H1 (cell line): ENCODE results near the gene RAB11FIP3. TPM values are rescaled to one million over a fixed set of nuclear protein-coding genes. Genes with fewer than 3 reads are reported as not detected.

Experiments used
- CTCF ChIA-PET: fragments of 300-600 bp; sonication (Branson Sonifier 250); formaldehyde crosslinking; loops from one replicate; lab custom pipeline; 2021; ENCODE audit not compliant: partially characterized antibody; lab: Charles Lee
- POLR2A ChIA-PET: fragments of 300-600 bp; sonication (Branson Sonifier 250); formaldehyde crosslinking; loops from one replicate; lab custom pipeline; 2021; ENCODE audit warnings: inconsistent platforms; ENCODE audit not compliant: partially characterized antibody; lab: Charles Lee
- DNase-seq, 2 experiments: peaks; one replicate each; pipeline versions ENCODE4 v3.0.0 to v3.0.0-alpha.2; 2010 to 2022; ENCODE audit warnings: low spot score in 2 of 2, low read depth in 1 of 2, mixed read lengths in 1 of 2
- FAIRE-seq: peaks from 2 replicates; lab custom pipeline; 2011; peaks lifted over from hg19 to GRCh38; lab: Jason Lieb, UNC
- H2AFZ ChIP-seq: 2 replicates; pipeline ENCODE4 v1.8.1; 2012; ENCODE audit warnings: low read length, inconsistent platforms
- H2AK5ac ChIP-seq: 2 replicates; pipeline ENCODE4 v1.6.1; 2013; ENCODE audit warnings: low read depth, low read length
- H2BK120ac ChIP-seq: replicated peaks from 2 replicates; pipeline ENCODE3; 2013; ENCODE audit warnings: low read depth, low read length, inconsistent platforms
- H2BK12ac ChIP-seq: 2 replicates; pipeline ENCODE4 v1.6.1; 2013; ENCODE audit warnings: low read depth, low read length
- H2BK15ac ChIP-seq: 2 replicates; pipeline ENCODE4 v1.6.1; 2013; ENCODE audit warnings: low read length
- H2BK20ac ChIP-seq: 2 replicates; pipeline ENCODE4 v1.6.1; 2013; ENCODE audit warnings: low read length
- H2BK5ac ChIP-seq: 2 replicates; pipeline ENCODE4 v1.6.1; 2013; ENCODE audit warnings: low read depth, low read length
- H3K14ac ChIP-seq: 2 replicates; pipeline ENCODE4 v1.6.1; 2013; ENCODE audit warnings: inconsistent platforms; ENCODE audit not compliant: insufficient read length
- H3K18ac ChIP-seq: 2 replicates; pipeline ENCODE4 v1.6.1; 2013; ENCODE audit warnings: low read length; ENCODE audit errors: extremely low read depth
- H3K23ac ChIP-seq: 2 replicates; pipeline ENCODE4 v1.6.1; 2013; ENCODE audit warnings: inconsistent platforms; ENCODE audit not compliant: insufficient read length
- H3K23me2 ChIP-seq: 2 replicates; pipeline ENCODE4 v1.6.1; 2013; ENCODE audit warnings: low read depth, low read length
- H3K27ac ChIP-seq: 2 replicates; pipeline ENCODE4 v1.6.1; 2011; ENCODE audit warnings: low read depth, low read length, inconsistent platforms
- H3K27me3 ChIP-seq, 4 experiments: replicated peaks in 1 of 4; 1 replicate in 1 of 4; 2 replicates in 3 of 4; pipeline versions ENCODE4 v1.6.1 to v1.8.1; 2011 to 2013; ENCODE audit warnings: low read length in 3 of 4, mild to moderate bottlenecking in 3 of 4, inconsistent platforms in 2 of 4, mixed read lengths in 2 of 4, moderate library complexity in 1 of 4; ENCODE audit not compliant: control insufficient read depth in 3 of 4, insufficient read depth in 3 of 4; ENCODE audit errors: extremely low read depth in 1 of 4
- H3K36me3 ChIP-seq, 4 experiments: 2 replicates each; pipeline versions ENCODE4 v1.6.1 to v1.8.1; 2011 to 2013; ENCODE audit warnings: mild to moderate bottlenecking in 4 of 4, low read length in 3 of 4, moderate library complexity in 2 of 4, control low read depth in 1 of 4, inconsistent platforms in 1 of 4; ENCODE audit not compliant: insufficient read depth in 4 of 4, control insufficient read depth in 2 of 4
- H3K4ac ChIP-seq: replicated peaks from 2 replicates; pipeline ENCODE3; 2013; ENCODE audit warnings: low read length, low read depth, mixed read lengths, inconsistent platforms; ENCODE audit not compliant: insufficient read length
- H3K4me1 ChIP-seq, 4 experiments: replicated peaks in 1 of 4; 1 replicate in 1 of 4; 2 replicates in 3 of 4; pipeline versions ENCODE4 v1.6.1 to v1.8.1; 2011 to 2013; ENCODE audit warnings: low read length in 3 of 4, inconsistent platforms in 2 of 4, mixed read lengths in 1 of 4; ENCODE audit not compliant: insufficient read depth in 4 of 4, control insufficient read depth in 3 of 4
- H3K4me2 ChIP-seq, 2 experiments: 2 replicates each; pipeline versions ENCODE4 v1.6.1 to v1.8.1; 2011 to 2013; ENCODE audit warnings: low read depth in 2 of 2, low read length in 2 of 2, control low read depth in 1 of 2, inconsistent platforms in 1 of 2, mild to moderate bottlenecking in 1 of 2; ENCODE audit not compliant: insufficient read depth in 1 of 2
- H3K4me3 ChIP-seq, 4 experiments: fragments of 200-600, 300-600 bp in 1 of 4; sonication (generic), shearing (Covaris generic), sonication (Bioruptor Twin) in 1 of 4; 2 replicates each; pipeline versions ENCODE4 v1.5.1 to v1.8.1; 2011 to 2016; ENCODE audit warnings: low read length in 4 of 4, low read depth in 3 of 4, control low read depth in 2 of 4, inconsistent platforms in 2 of 4, mild to moderate bottlenecking in 2 of 4, mixed read lengths in 1 of 4, moderate library complexity in 1 of 4; ENCODE audit not compliant: insufficient read depth in 2 of 4; ENCODE audit errors: extremely low read depth in 1 of 4
- H3K56ac ChIP-seq: replicated peaks from 2 replicates; pipeline ENCODE3; 2013; ENCODE audit warnings: low read depth, mild to moderate bottlenecking, mixed read lengths, low read length, inconsistent platforms; ENCODE audit not compliant: insufficient read length
- H3K79me1 ChIP-seq: 2 replicates; pipeline ENCODE4 v1.6.1; 2013; ENCODE audit warnings: low read depth, low read length, control low read depth
- H3K79me2 ChIP-seq, 2 experiments: 2 replicates each; pipeline versions ENCODE4 v1.6.1 to v1.8.1; 2012 to 2013; ENCODE audit warnings: low read length in 2 of 2, mild to moderate bottlenecking in 2 of 2, inconsistent platforms in 1 of 2; ENCODE audit not compliant: insufficient read depth in 2 of 2, control insufficient read depth in 1 of 2
- H3K9ac ChIP-seq, 4 experiments: replicated peaks in 1 of 4; 1 replicate in 1 of 4; 2 replicates in 3 of 4; pipeline versions ENCODE4 v1.6.1 to v1.8.1; 2011 to 2013; ENCODE audit warnings: low read depth in 3 of 4, low read length in 3 of 4, control low read depth in 2 of 4, mild to moderate bottlenecking in 2 of 4, moderate library complexity in 2 of 4, inconsistent platforms in 1 of 4; ENCODE audit errors: extremely low read depth in 1 of 4
- H3K9me3 ChIP-seq, 2 experiments: 2 replicates each; pipeline versions ENCODE4 v1.6.1 to v1.8.1; 2012 to 2013; ENCODE audit warnings: mild to moderate bottlenecking in 2 of 2, moderate library complexity in 2 of 2, control low read depth in 1 of 2, inconsistent platforms in 1 of 2, low read depth in 1 of 2, low read length in 1 of 2, mixed read lengths in 1 of 2; ENCODE audit not compliant: insufficient read depth in 2 of 2
- H4K20me1 ChIP-seq, 2 experiments: replicated peaks in 1 of 2; 2 replicates each; pipeline versions ENCODE3 to v1.8.1; 2011 to 2013; ENCODE audit warnings: inconsistent platforms in 2 of 2, low read length in 2 of 2, mild to moderate bottlenecking in 1 of 2; ENCODE audit not compliant: insufficient read depth in 2 of 2, control insufficient read depth in 1 of 2
- H4K5ac ChIP-seq: 2 replicates; pipeline ENCODE4 v1.6.1; 2013; ENCODE audit warnings: low read length, low read depth, mixed read lengths, inconsistent platforms; ENCODE audit not compliant: insufficient read length
- H4K8ac ChIP-seq: 2 replicates; pipeline ENCODE4 v1.8.0; 2013; ENCODE audit warnings: mild to moderate bottlenecking, moderate library complexity, low read length, inconsistent platforms; ENCODE audit not compliant: insufficient read depth; ENCODE audit errors: extremely low read depth
- H4K91ac ChIP-seq: replicated peaks from 2 replicates; pipeline ENCODE3; 2013; ENCODE audit warnings: low read length, mixed read lengths, inconsistent platforms; ENCODE audit not compliant: insufficient read length
- CBX8 ChIP-seq: fragments of 300-800, 300-1000 bp; sonication (generic); IDR thresholded peaks from 2 replicates; pipeline ENCODE4 v1.7.1; 2016; ENCODE audit warnings: low read depth, low read length, borderline replicate concordance
- EZH2 ChIP-seq: fragments of 200-600 bp; sonication (generic); IDR thresholded peaks from 2 replicates; pipeline ENCODE4 v1.7.1; 2012; ENCODE audit warnings: low read depth, mild to moderate bottlenecking, moderate library complexity, low read length, inconsistent platforms; ENCODE audit not compliant: severe bottlenecking
- RNF2 ChIP-seq: fragments of 200-900, 300-1000 bp; sonication (generic); IDR thresholded peaks from 2 replicates; pipeline ENCODE4 v1.7.1; 2016; ENCODE audit warnings: borderline replicate concordance, low read depth, mild to moderate bottlenecking, antibody characterized with exemption, low read length; ENCODE audit not compliant: poor library complexity, severe bottlenecking; ENCODE audit errors: missing control alignments
- SP1 ChIP-seq: IDR thresholded peaks from 2 replicates; pipeline ENCODE4 v1.6.1; 2011; ENCODE audit warnings: low read depth, low read length
- SRF ChIP-seq: IDR thresholded peaks from 2 replicates; pipeline ENCODE4 v1.6.1; 2011; ENCODE audit warnings: mild to moderate bottlenecking, low read depth, low read length, moderate library complexity
- SUZ12 ChIP-seq: fragments of 200-600 bp; sonication (generic); IDR thresholded peaks from 2 replicates; pipeline ENCODE4 v1.6.1; 2012; ENCODE audit warnings: mild to moderate bottlenecking, inconsistent platforms, low read length, moderate library complexity, mixed read lengths
- WGBS, 2 experiments: shearing (Covaris generic) in 1 of 2; methylation state at CpG; one replicate each; pipeline versions ENCODE4 v1.1.6 to v1.1.7; 2013 to 2015; ENCODE audit warnings: low lambda C conversion rate in 2 of 2, mixed read lengths in 2 of 2, inconsistent platforms in 1 of 2, low coverage in 1 of 2, missing lambda C conversion rate in 1 of 2; ENCODE audit not compliant: insufficient replicate concordance in 2 of 2, insufficient coverage in 1 of 2, insufficient read length in 1 of 2; ENCODE audit errors: extremely low coverage in 1 of 2, missing lambda C conversion rate in 1 of 2; 5-methylcytosine and 5-hydroxymethylcytosine counted together
- polyA plus RNA-seq, 7 experiments: library from polyadenylated mRNA; depleted of rRNA in 3 of 7; stranded (reverse) in 5 of 7; unstranded in 2 of 7; fragments of >200 nt in 5 of 7; fragments of 200-250 nt in 2 of 7; gene quantifications; 1 replicate in 5 of 7; 2 replicates in 1 of 7; 4 replicates in 1 of 7; pipeline versions ENCODE4 v1.2.1 to v1.2.3, GENCODE V29; 2011 to 2013; ENCODE audit warnings: missing spikeins in 2 of 7, mixed read lengths in 2 of 7
- total RNA-seq: library from RNA; stranded (reverse); fragmentation: NEBNext Ultra II Directional; extraction: Animal tissue kit (Norgen Biotek cat#: 25700); gene quantifications from 2 replicates; pipeline ENCODE4 v1.2.1, GENCODE V29; 2021

Gene RAB11FIP3
- total and polyA plus RNA-seq, 2 of the 8 experiments (the other 6 are each of a cell fraction or from before 2014, with no cell fraction given), result 9.3 to 35.2 TPM

- peaks cover 13% of the 10 kb centered on the region; the same call in 1 of the 2 replicates for H3K23me2 ChIP-seq
- ChIA-PET POLR2A (interaction anchor here (0.7 to 2.3 kb wide), 11 partner anchors 13 to 206 kb away, joined by 3 to 8 read pairs (median 4); partner anchors contain the start of genes DECR2, MRPL28 and WFIKKN1), CTCF (interaction anchor here (1.4 to 2.9 kb wide), 5 partner anchors 10 to 71 kb away, joined by 3 to 9 read pairs (median 4); no protein-coding TSS in a partner anchor)
- H3K27me3 ChIP-seq, result peaks cover 11 to 33% (median 24%) of the 10 kb centered on the region in 4 experiments
- H4K91ac ChIP-seq, result no peak overlapping the region
- no peak overlapping the region for H2BK20ac ChIP-seq
- no peak overlapping the region for H3K4ac ChIP-seq
- no peak overlapping the region for H3K27ac ChIP-seq
- peaks cover 0 to 15% (median 7%) of the 10 kb centered on the region in 4 experiments; a peak in 4 of 7 replicates for H3K4me1 ChIP-seq
- peaks cover 2% of the 10 kb centered on the region; the same call in 1 of the 2 replicates for H3K79me1 ChIP-seq
- no peak overlapping the region for H2AK5ac ChIP-seq
- H3K18ac ChIP-seq, result no peak overlapping the region
- H3K23ac ChIP-seq, result no peak overlapping the region
- H2BK12ac ChIP-seq, result 0 out of 2 replicates have a peak overlapping the region, but pooled peaks have one; percentile 39
- TF ChIP-seq RNF2, result peak; percentile 60
- TF ChIP-seq EZH2, result peak; percentile 78
- no peak for TF ChIP-seq CBX8
- peak; percentile 85 for TF ChIP-seq SUZ12
- no peak for TF ChIP-seq SP1
- no peak for TF ChIP-seq SRF
- DNase-seq (peak in 1 of 2 experiments; percentile 78), FAIRE-seq (no peak)
- H3K9me3 ChIP-seq, result no peaks in the 10 kb centered on the region
- H2BK15ac ChIP-seq, result no peak overlapping the region
- peak overlapping the region; percentile 95; the same call in 1 of the 2 replicates for H2AFZ ChIP-seq
- no peak overlapping the region for H2BK5ac ChIP-seq
- H4K5ac ChIP-seq, result no peak overlapping the region
- no peak overlapping the region for H2BK120ac ChIP-seq
- peaks cover 4 to 15% of the 10 kb centered on the region in 2 experiments for H4K20me1 ChIP-seq
- no peak overlapping the region for H3K14ac ChIP-seq
- no peak overlapping the region for H3K9ac ChIP-seq
- H3K79me2 ChIP-seq, result peaks cover 0 to 25% of the 10 kb centered on the region in 2 experiments; a peak in 2 of 4 replicates
- no peaks in the 10 kb centered on the region for H3K36me3 ChIP-seq
- H4K8ac ChIP-seq, result no peak overlapping the region
- WGBS, 2 experiments, result 27% methylated on average over 25 of the region's 31 CpGs; no CpG with 5 or more reads in 1 of the 2 experiments
- H3K4me3 ChIP-seq, result peak overlapping the region; percentile 60 to 74 (median 68)
- peak overlapping the region; percentile 86 to 99 for H3K4me2 ChIP-seq
- H3K56ac ChIP-seq, result no peak overlapping the region
Measured at GRCh38 chr16:424623-425081, 797 bp upstream of the RAB11FIP3 start.
